ENCODE results near the gene APOBEC3C.

- TF ChIP-seq CTCF (conservative IDR thresholded peaks at IDR 0.05; ENCODE audit: low read length) = no peak
- no peak for TF ChIP-seq EZH2phosphoT487 (IDR thresholded peaks at IDR 0.05; ENCODE audit: borderline replicate concordance)
These were observed 46.3 kb upstream of the APOBEC3C start for GRCh38 chr22:38967451-38968450.
